DMS153 treated with DMSO at 0.1 percent for 48 hours (cell line): ENCODE measurements around the gene MTX3.

Experiments
- DNase-seq: peaks from one replicate; lab custom pipeline; 2025; ENCODE audit not compliant: unreplicated experiment; lab: John Stamatoyannopoulos, UW

The MTX3 gene

GRCh38 chr5:79990598-79991507, at the start of gene MTX3:
Gene MTX3 (minus strand): TSS chr5:79991262. CDS start chr5:79991238, 24 bp downstream.
- DNase-seq, result peak; percentile 20

- DNase-seq, result no peak
Observed at GRCh38 chr5:80039650-80040049, 48.6 kb upstream of the MTX3 start.

GRCh38 chr5:80037366-80037765, 46.3 kb upstream of the MTX3 start:
- no peak for DNase-seq

- no peak for DNase-seq
Observed at GRCh38 chr5:80036615-80037014, 45.6 kb upstream of the MTX3 start.

GRCh38 chr5:80035839-80036238, 44.8 kb upstream of the MTX3 start:
- no peak for DNase-seq

- DNase-seq, result no peak
Observed at GRCh38 chr5:80034962-80035821, 44.1 kb upstream of the MTX3 start, which contains the start of gene THBS4. Gene THBS4 (plus strand): TSS chr5:80035348. CDS start chr5:80035538, 190 bp downstream.

- DNase-seq, result no peak
Observed at GRCh38 chr5:80034559-80034958, 43.5 kb upstream of the MTX3 start.

GRCh38 chr5:80033513-80033912, 42.5 kb upstream of the MTX3 start:
- DNase-seq, result no peak

- no peak for DNase-seq
Observed at GRCh38 chr5:80031109-80031508, 40.0 kb upstream of the MTX3 start.

GRCh38 chr5:80026841-80027240, 35.8 kb upstream of the MTX3 start:
- no peak for DNase-seq

- DNase-seq, result no peak
Observed at GRCh38 chr5:80025069-80025468, 34.0 kb upstream of the MTX3 start.

GRCh38 chr5:80010754-80011392, 19.8 kb upstream of the MTX3 start:
- DNase-seq, result no peak

GRCh38 chr5:80008995-80009765, 18.1 kb upstream of the MTX3 start:
- DNase-seq, result no peak

- DNase-seq, result no peak
Observed at GRCh38 chr5:80002677-80003076, 11.6 kb upstream of the MTX3 start.

- DNase-seq, result no peak
Observed at GRCh38 chr5:79999722-80000121, 8.7 kb upstream of the MTX3 start.

GRCh38 chr5:79992891-79993657, 2.0 kb upstream of the MTX3 start:
- DNase-seq, result no peak

- DNase-seq, result no peak
Observed at GRCh38 chr5:79990205-79990597, 861 bp downstream of the MTX3 start.

GRCh38 chr5:79986260-79986659, 4.8 kb downstream of the MTX3 start:
- DNase-seq, result no peak

GRCh38 chr5:79985288-79985687, 5.8 kb downstream of the MTX3 start:
- no peak for DNase-seq

- no peak for DNase-seq
Observed at GRCh38 chr5:79984363-79984762, 6.7 kb downstream of the MTX3 start.
